Neural progenitor cell (in vitro differentiated cells): Measurements from ENCODE around the gene MANF. TPM values are rescaled to one million over a fixed set of nuclear protein-coding genes. Genes with fewer than 3 reads are reported as not detected.

Source experiments
- DNase-seq: peaks from one replicate; pipeline ENCODE4 v3.0.0-alpha.2; 2016; ENCODE audit warnings: low spot score
- H2AFZ ChIP-seq: fragments of 200-600 bp; sonication (generic); replicated peaks from 2 replicates; pipeline ENCODE4 v1.6.1; 2016; ENCODE audit warnings: antibody characterized with exemption
- H3F3A ChIP-seq: fragments of 200-600 bp; sonication (generic); 2 replicates; pipeline ENCODE4 v1.6.1; 2016; ENCODE audit warnings: antibody characterized with exemption, low read depth
- H3K27ac ChIP-seq: fragments of 200-600 bp; sonication (generic); 2 replicates; pipeline ENCODE4 v1.5.1; 2016; ENCODE audit warnings: mild to moderate bottlenecking
- H3K27me3 ChIP-seq: fragments of 200-600 bp; sonication (generic); 2 replicates; pipeline ENCODE4 v1.6.1; 2016; ENCODE audit warnings: mild to moderate bottlenecking, moderate library complexity
- H3K36me3 ChIP-seq: fragments of 200-600 bp; sonication (generic); 2 replicates; pipeline ENCODE4 v1.5.1; 2016
- H3K4me1 ChIP-seq: fragments of 200-600 bp; sonication (generic); 2 replicates; pipeline ENCODE4 v1.6.1; 2016; ENCODE audit warnings: mixed run types
- H3K4me2 ChIP-seq: fragments of 200-600 bp; sonication (generic); 2 replicates; pipeline ENCODE4 v1.6.1; 2016
- H3K4me3 ChIP-seq: fragments of 200-600 bp; sonication (generic); 2 replicates; pipeline ENCODE4 v1.5.1; 2016
- H3K79me2 ChIP-seq: fragments of 200-600 bp; sonication (generic); 2 replicates; pipeline ENCODE4 v1.6.1; 2016; ENCODE audit warnings: low read depth
- H3K9ac ChIP-seq: fragments of 200-600 bp; sonication (generic); 2 replicates; pipeline ENCODE4 v1.6.1; 2016
- H3K9me3 ChIP-seq: fragments of 200-600 bp; sonication (generic); 2 replicates; pipeline ENCODE4 v1.5.1; 2016; ENCODE audit warnings: low read depth
- H4K20me1 ChIP-seq: fragments of 200-600 bp; sonication (generic); 2 replicates; pipeline ENCODE4 v1.6.1; 2016; ENCODE audit warnings: low read depth
- H3K27ac Mint-ChIP-seq: 3 replicates; pipeline ENCODE4 v1.8.0; 2021; ENCODE audit warnings: mixed read lengths
- H3K27me3 Mint-ChIP-seq: 2 replicates; pipeline ENCODE4 v1.8.0; 2022; ENCODE audit warnings: low read depth, mild to moderate bottlenecking, inconsistent platforms, moderate library complexity, mixed read lengths; ENCODE audit not compliant: insufficient read depth
- H3K36me3 Mint-ChIP-seq: 3 replicates; pipeline ENCODE4 v1.8.0; 2021; ENCODE audit warnings: mixed read lengths
- H3K4me1 Mint-ChIP-seq: 3 replicates; pipeline ENCODE4 v1.8.0; 2021; ENCODE audit warnings: mixed read lengths
- H3K4me3 Mint-ChIP-seq: 3 replicates; pipeline ENCODE4 v1.8.0; 2021; ENCODE audit warnings: mild to moderate bottlenecking, moderate library complexity, mixed read lengths
- H3K9me3 Mint-ChIP-seq: 3 replicates; pipeline ENCODE4 v1.8.0; 2020; ENCODE audit warnings: mixed read lengths
- CTCF ChIP-seq: fragments of 200-600 bp; sonication (generic); IDR thresholded peaks from 2 replicates; pipeline ENCODE4 v1.5.1; 2017; ENCODE audit warnings: antibody characterized with exemption, mild to moderate bottlenecking
- EZH2 ChIP-seq: fragments of 200-600 bp; sonication (generic); IDR thresholded peaks from 2 replicates; pipeline ENCODE4 v1.6.1; 2017; ENCODE audit warnings: antibody characterized with exemption, mild to moderate bottlenecking, moderate library complexity
- EZH2phosphoT487 ChIP-seq: fragments of 200-600 bp; sonication (generic); IDR thresholded peaks from 2 replicates; pipeline ENCODE4 v1.6.1; 2017; ENCODE audit warnings: antibody characterized with exemption
- total RNA-seq: library from RNA; depleted of rRNA; stranded (reverse); fragments of >200 nt; gene quantifications from 2 replicates; pipeline ENCODE4 v1.2.3, GENCODE V29; 2015; ENCODE audit warnings: low replicate concordance

The MANF gene
- total RNA-seq, 1 donor from 2014 or later, result 68.9 TPM

DNA sequence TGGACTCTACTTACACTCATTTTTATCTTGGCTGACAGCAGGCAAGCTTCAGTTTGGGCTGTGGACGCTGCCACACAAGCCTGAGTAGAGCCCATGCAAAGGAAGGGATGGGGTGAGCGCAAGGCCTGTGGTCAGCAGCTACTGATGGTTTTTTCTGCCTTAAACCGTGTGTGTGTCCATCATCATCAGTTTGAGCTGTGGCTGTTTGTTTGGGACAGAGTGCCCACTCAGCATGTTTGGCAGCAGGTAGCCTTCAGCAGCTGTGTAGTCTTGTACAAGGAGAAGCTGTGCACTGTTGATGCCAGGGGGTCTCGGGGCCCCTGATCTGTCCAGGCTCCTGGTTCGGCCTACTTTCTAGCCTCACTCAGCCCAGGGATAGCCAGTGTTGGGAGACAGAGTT lies 9.4 kb downstream of the MANF start:
- Histone ChIP-seq H3K4me2 (peak overlapping the region; percentile 96), H3K9ac (no peak overlapping the region), H3K36me3 (peaks cover 14% of the 10 kb centered on the region), H3K4me1 (peaks cover 24% of the 10 kb centered on the region), H3K4me3 (no peak overlapping the region), H4K20me1 (peaks cover 56% of the 10 kb centered on the region), H3K9me3 (no peaks in the 10 kb centered on the region), H3K79me2 (peaks cover 54% of the 10 kb centered on the region), H2AFZ (no peak overlapping the region), H3K27me3 (no peaks in the 10 kb centered on the region), H3K27ac (no peak overlapping the region), H3F3A (peaks cover 66% of the 10 kb centered on the region)
- no peak overlapping the region for H3K27ac Mint-ChIP-seq
- peaks cover 14% of the 10 kb centered on the region for H3K9me3 Mint-ChIP-seq
- peak overlapping the region; percentile 76 for H3K4me3 Mint-ChIP-seq
- TF ChIP-seq CTCF (no peak), EZH2phosphoT487 (no peak), EZH2 (no peak)
- H3K36me3 Mint-ChIP-seq, result peaks cover 38% of the 10 kb centered on the region
- no peak for DNase-seq
- H3K4me1 Mint-ChIP-seq, result peaks cover 38% of the 10 kb centered on the region
- H3K27me3 Mint-ChIP-seq, result peaks cover 13% of the 10 kb centered on the region

GRCh38 chr3:51395493-51396213 lies 10.6 kb downstream of the MANF start:
- Histone ChIP-seq H3K27me3 (no peaks in the 10 kb centered on the region), H3K4me2 (no peak overlapping the region), H3K4me1 (peaks cover 24% of the 10 kb centered on the region), H3F3A (peaks cover 58% of the 10 kb centered on the region), H3K79me2 (peaks cover 51% of the 10 kb centered on the region), H3K9me3 (no peaks in the 10 kb centered on the region), H4K20me1 (peaks cover 58% of the 10 kb centered on the region), H3K36me3 (peaks cover 14% of the 10 kb centered on the region), H3K27ac (peak overlapping the region; percentile 35), H2AFZ (no peak overlapping the region), H3K4me3 (no peak overlapping the region), H3K9ac (no peak overlapping the region)
- peaks cover 14% of the 10 kb centered on the region for H3K9me3 Mint-ChIP-seq
- peaks cover 35% of the 10 kb centered on the region for H3K4me1 Mint-ChIP-seq
- H3K27ac Mint-ChIP-seq, result no peak overlapping the region
- no peak for DNase-seq
- peaks cover 37% of the 10 kb centered on the region for H3K36me3 Mint-ChIP-seq
- TF ChIP-seq EZH2phosphoT487 (no peak), CTCF (no peak), EZH2 (no peak)
- no peak overlapping the region for H3K4me3 Mint-ChIP-seq
- H3K27me3 Mint-ChIP-seq, result peaks cover 13% of the 10 kb centered on the region

GRCh38 chr3:51396401-51396800 lies 11.3 kb downstream of the MANF start:
- H3K4me3 Mint-ChIP-seq, result no peak overlapping the region
- peak overlapping the region; percentile 35 for H3K27ac ChIP-seq
- TF ChIP-seq EZH2 (no peak), CTCF (no peak), EZH2phosphoT487 (no peak)
- peaks cover 50% of the 10 kb centered on the region for H3K79me2 ChIP-seq
- H3K27me3 ChIP-seq, result no peaks in the 10 kb centered on the region
- H3K9me3 ChIP-seq, result no peaks in the 10 kb centered on the region
- peaks cover 56% of the 10 kb centered on the region for H3F3A ChIP-seq
- no peak overlapping the region for H3K4me3 ChIP-seq
- H3K9me3 Mint-ChIP-seq, result peaks cover 14% of the 10 kb centered on the region
- peaks cover 60% of the 10 kb centered on the region for H4K20me1 ChIP-seq
- H3K36me3 Mint-ChIP-seq, result peaks cover 37% of the 10 kb centered on the region
- H3K4me1 Mint-ChIP-seq, result peaks cover 34% of the 10 kb centered on the region
- peaks cover 13% of the 10 kb centered on the region for H3K27me3 Mint-ChIP-seq
- H3K4me2 ChIP-seq, result no peak overlapping the region
- H3K27ac Mint-ChIP-seq, result no peak overlapping the region
- H2AFZ ChIP-seq, result no peak overlapping the region
- H3K9ac ChIP-seq, result no peak overlapping the region
- H3K4me1 ChIP-seq, result peaks cover 24% of the 10 kb centered on the region
- no peak for DNase-seq
- peaks cover 14% of the 10 kb centered on the region for H3K36me3 ChIP-seq
